ENCODE results near the gene MYO3B. TPM values are rescaled to one million over a fixed set of nuclear protein-coding genes. Genes with fewer than 3 reads are reported as not detected.

Gene MYO3B
- polyA plus RNA-seq, 3 donors = 6.5 to 7.7 (median 6.7) TPM

DNA sequence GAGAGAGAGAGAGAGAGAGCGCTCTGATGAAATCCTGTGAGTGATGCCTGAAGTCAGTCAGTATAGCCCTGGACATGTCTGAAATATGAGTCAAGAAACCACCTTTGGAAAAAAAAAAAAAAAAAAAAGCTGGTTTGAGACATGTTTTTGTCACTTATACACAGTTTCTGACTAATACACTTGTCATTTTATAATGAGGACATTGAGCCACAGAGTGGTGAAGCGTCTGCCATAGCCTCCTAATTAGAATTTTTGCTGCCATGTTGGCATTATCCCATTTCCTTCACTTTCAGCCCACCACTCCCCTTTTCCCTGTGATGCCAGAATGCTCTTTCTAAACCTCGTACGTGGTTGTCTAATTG, 15.7 kb upstream of the MYO3B start:
- DNase-seq = no peak

DNA sequence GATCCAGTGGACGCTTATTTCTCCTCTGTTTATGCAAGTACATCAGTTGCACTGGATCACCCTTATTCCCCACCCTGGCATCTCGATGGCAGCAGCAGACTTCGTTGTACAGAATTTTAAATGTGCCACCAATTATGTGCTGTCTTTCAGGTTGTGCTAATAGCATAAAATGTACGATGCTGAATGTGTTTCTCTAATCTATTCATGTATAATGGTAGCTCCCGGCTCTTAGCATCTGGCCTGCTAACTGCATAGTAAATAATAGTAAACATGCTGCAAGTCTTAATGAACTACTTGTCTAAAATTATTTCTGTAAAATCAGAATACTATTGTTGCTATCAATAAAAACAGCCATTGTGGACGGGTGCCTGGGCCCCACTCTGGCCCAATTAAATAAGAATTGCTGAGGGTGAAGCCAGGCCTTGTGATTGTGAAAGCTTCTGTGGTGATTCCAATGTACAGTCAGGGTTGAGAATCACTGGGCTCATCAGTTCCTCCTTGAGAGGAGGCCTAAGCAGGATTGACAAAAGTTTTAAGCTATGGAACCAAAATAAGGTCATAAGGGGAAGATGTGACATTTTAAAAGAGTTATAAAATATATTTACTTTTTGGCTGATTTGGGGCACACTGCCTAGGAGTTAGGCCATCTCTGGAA, 14.4 kb upstream of the MYO3B start:
- no peak for DNase-seq

DNA sequence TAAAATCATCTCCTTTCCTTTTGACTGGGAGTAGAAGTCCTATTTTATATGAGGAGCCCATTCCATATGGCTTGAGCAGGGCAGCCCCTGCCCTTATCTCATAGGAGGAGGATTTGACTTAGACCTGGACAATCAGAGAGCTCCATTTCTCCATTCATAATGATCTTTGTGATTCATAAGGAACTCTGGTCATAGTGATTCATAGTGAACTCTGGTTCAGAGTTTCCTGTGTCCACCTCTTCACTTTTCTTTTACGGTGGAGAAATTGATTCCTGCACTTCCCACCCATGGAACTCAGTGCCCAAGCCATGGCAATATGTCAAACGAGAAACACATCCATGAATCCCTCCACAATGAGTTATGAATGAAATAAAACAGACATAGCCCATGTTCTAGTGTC, 12.8 kb upstream of the MYO3B start:
- DNase-seq = no peak

DNA sequence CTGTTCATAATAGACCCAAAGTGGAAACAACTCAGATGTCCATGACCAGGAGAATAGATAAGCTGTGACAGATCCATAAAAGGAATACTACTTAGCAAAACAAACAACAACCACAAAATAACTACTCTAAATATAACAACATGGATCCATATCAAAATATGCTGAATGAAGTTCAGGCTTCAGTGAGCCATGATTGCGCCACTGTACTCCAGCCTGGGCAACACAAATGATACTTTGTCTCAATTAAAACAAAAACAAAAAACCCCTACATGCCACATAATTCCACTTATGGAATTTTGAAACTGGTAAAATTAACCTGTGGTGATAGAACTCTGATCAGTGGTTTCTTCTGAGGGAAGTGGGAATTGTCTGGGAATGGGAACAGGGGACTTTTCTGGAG, 11.2 kb upstream of the MYO3B start:
- no peak for DNase-seq

DNA sequence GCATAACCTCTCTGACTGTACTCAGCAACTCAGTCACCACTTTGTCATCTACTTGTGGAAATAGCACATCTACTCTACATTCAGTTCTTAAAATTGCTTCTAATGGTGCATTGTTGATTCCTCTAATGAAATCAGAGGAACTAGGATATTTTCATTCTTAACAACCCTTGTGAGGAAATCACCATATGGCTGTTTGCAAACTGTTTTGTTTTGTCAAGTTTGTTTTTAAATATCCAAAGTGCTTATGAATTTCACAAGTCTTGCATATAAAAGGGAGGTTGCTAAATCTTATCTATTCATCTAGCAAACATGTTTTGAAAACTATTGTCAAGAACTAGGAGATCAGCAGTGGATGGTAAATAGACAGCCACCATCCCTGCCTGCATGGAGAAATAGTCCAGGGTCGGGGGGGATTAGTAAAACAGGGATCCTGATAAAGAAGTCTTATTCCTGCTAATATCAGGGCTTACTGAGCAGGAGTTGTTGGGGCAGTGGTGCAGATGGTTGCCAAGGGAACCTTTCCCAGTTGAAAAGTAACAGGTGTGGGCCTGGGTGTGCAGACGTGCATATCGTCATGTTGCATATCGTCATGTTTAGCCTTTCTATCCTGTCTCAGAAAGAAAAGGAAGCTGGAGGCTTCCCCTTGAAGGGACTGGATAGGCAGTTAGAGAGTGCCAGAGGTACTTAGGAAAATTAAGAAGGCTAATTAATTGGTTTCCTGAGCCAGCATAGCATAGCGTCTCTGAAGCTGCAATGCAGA, 7.5 kb upstream of the MYO3B start:
- peak; percentile 80 for DNase-seq

DNA sequence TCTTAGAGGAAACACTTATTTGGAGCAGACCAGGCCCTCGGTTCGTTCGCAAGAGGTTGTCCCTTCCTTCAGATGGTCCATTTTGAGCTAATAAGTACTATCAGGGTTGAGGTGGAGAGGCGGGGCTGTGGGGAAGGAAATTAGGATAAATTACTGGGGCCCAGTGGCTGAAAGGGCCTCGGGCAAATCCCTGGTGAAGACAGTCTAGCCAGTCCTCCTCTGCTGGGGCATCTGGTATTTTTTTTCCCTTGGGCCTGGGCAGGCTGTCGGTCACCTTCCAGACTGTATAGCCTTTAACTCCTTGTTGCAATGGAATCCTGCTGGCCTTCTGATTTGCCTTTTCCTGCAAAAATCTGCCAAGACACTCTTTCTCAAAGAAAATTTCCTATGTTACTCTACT, 1.7 kb upstream of the MYO3B start:
- DNase-seq = no peak

DNA sequence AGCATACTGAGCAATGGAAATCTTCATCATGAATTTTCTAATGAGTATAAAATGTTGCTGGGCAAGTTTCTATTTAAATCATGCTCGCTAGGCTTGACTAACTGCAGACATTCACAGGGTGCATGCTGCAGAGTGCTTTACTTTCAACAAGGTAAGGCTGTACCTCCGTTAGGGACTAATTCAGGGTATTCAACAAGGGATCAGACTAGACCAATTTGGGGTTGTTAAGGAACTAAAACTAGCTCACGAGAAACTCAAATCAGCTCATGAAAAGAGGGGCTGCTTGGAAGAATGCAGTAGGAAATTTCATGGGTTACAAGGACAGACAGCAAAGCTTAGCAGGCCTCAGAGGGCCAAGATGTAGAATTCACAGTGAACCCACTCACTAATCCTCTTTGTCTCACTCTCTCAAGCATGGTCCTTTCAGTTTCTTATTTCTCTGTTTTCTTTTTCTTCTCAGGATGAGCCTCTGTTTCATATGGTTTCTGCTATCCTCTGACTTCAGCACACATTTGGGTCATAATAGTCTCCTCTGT, 2.2 kb downstream of the MYO3B start:
- DNase-seq = peak; percentile 35

DNA sequence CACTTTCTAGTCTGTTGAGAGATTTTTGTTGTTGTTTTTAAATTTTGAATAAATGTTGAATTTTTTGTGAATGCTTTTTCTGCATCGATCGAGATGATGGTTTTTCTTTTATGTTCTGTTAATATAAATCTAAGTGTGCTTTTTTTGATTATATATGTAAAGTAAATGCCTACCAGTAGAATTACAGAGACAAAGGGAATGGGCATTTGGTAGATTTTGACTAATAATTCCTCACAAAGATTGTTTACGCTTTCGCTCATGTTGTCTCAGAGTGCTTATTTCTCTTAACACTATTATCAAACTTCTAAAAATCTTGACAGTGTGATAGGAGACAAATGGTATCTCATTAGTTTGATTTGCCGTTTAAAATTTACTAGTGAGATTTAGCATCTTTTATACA, 3.7 kb downstream of the MYO3B start:
- DNase-seq = no peak

DNA sequence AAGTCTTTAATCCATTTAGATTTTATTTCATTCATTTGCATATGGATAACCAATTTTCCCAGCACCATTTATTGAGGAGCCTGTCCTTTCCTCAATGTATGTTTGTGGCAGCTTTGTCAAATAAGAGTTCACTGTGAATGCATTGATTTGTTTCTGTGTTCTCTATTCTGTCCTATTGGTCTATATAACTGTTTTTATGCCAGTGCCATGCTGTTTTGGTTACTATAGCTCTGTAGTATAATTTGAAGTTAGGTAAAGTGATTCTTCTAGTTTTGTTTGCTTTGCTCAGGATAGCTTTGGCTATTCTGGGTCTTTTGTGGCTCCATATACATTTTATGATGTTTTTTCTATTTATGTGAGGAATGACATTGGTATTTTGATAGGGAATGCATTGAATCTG, 7.4 kb downstream of the MYO3B start:
- no peak for DNase-seq

DNA sequence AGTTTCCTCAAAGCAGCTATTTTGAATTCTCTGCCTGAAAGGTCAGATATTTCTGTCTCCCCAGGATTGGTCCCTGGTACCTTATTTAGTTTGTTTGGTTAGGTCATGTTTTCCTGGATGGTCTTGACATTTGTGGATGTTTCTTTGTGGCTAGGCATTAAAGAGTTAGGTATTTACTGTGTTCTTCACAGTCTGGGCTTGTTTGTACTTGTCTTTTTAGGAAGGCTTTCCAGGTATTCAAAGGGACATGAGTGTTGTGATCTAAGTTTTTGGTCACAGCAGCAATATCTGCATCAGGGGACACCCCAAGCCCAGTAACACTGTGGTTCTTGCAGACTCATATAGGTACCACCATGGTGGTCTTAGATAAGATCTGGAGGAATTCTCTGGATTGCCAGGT, 11.8 kb downstream of the MYO3B start:
- DNase-seq = no peak

DNA sequence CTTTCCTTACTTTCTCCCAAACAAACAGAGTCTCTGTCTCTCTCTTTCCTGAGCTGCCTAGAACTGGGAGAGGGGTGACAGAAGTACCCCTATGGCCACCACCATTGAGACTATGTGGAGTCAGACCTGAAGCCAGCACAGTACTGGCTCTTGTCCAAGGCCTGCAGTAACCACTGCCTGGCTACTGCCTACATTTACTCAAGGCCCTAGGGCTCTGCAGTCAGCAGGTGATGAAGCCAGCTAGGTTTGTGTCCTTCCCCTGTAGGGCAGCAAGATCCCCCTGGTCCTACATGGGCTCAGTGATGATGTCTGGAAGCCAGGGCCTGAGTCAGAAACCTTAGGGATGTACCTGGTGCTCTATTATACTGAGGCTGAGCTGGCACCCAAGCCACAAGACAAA, 12.2 kb downstream of the MYO3B start:
- no peak for DNase-seq

DNA sequence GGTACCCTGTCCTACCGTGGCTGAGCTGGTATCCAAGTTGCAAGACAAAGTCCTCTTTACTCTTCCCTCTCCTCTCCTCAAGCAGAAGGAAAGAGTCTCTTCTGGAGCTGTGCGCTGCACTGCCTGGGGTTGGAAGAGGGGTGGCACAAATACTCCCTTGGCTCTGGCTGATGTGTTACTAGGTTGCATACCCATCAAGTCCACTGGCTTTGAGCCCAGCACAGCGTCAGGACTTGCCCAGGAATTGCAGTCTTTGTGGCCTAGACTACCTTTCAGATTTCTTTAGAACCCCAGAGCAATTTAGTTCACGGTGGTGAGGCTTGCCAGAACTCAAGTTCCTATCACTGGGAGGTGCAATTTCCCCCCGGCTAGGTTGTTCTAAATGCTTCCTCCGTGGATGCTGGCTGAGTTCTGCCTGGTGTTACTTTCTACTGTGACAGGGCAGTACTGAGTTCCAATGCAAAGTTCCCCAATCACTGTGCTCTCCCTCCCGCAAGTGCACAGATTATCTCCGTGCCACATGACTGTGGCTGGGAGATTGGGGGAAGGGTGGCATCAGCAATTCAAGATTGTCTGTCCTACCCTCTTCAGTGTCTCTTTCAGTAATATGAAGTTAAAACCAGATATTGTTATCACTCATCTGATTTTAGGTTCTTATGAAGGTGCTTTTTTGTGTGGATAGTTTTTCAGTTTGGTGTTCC, 13.4 kb downstream of the MYO3B start:
- no peak for DNase-seq

DNA sequence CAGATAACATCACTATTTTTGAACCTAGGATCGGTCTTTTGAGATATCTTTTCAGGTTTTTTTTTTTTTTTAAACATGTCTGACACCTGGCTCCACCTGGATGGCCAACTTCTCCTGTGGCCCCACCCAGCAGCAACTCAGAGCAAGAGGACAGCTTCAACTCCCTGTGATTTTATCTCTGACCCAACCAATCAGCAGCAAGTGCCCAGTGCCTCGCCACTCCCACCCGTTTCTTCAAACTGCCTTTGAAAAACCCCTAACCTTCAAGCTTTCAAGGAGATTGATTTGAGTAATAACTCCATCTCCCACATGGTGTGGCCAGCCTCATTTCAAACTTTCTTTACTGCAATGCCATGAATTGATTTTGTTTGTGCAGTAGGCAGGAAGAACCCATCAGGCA, 19.0 kb downstream of the MYO3B start:
- DNase-seq = no peak

DNA sequence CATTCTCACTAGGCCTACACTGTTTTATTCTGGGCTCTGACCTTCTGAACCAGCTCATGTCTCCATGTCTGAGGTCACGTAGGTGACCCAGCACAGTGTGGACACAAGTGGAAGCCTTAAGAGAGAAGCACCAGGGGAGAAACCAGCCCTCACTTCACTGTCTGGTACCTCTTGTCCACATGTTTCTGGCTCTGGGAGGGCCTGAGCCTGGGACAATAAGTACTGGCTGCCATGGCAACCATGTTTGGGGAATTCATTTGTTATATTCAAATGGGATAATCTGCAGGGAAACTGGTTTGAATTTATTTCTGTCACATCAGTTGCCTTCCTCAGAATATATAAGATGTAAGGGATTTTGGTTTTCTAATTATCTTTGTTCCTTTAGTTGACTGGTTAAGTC, 23.3 kb downstream of the MYO3B start:
- DNase-seq = no peak

DNA sequence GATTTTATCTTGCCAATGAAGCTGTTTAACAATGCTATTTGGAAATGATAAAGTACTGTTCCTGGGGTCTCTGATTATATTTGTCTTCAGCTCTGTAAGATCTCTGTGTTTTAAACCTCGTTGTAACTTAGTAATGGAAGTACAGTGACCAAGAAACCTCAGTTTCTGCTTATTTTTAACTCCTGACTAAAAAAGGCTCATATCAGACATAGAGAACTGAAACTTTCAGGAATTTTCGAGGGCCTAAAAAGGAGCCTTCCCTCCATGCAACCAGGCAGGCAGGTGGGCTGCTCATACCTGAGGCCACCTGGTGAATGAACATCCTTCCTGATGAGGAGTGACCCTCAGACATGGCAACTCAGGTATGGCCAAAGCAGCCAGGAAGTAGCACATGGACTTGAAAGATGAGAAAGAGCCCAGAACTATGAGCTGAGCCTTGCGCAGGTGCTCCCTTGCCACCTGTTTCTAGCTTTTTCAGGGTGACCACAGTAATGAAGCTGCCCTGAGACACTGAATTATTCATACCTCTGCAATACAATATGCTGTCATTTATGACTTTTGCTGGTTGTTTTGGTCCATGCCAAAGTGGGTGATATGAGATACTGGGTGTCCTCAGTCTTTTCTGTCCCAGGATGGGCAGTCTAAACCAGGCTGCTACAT, 23.9 kb downstream of the MYO3B start:
- no peak for DNase-seq

DNA sequence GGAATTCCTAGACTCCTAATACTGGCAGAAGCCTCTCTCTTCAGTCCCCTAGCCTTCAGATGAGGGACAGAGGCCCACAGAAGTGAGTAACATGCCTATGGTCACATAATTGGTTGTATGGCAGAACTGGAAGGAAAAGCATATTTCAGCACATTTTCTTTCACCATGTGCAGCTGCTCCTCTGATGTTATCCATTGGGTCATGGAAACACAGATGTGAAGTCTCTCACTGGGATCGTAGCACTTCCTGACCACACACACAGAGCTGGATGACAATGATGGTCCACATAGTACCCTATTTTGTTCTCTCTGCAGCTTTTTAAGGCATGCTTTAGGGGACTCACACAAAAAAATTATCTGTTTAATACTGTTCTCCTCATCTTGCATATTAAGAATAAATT, 24.5 kb downstream of the MYO3B start:
- DNase-seq = peak; percentile 53

DNA sequence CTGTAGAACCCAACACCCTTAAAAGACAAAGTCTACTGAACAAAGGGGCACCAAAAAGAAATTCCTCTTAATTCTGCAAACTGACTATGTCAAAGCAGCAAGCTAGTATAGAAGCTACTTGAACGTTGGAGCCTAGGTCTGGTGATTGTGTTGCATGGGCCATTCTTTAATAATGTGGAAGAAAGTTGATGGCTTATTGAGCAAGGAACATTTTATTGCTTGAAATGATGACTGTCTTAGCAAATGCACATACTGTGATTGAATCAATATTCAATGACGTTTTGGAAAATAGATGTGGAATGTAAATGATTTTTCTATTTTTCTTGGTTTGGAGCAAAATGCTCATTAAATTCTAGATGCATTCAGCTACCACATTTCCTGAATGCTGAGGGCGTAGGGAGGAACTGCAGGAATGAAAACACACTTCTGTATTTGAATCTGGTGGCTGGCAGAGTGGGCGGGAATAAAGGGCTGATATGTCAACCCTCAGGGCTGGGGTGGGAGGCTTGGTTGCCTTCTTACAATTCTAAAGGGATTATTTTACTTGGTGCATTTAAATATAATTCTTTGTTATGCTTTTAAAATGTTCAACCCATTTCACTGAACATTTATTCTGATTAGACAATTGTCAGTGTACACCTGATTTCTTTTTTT, 26.5 kb downstream of the MYO3B start:
- no peak for DNase-seq

DNA sequence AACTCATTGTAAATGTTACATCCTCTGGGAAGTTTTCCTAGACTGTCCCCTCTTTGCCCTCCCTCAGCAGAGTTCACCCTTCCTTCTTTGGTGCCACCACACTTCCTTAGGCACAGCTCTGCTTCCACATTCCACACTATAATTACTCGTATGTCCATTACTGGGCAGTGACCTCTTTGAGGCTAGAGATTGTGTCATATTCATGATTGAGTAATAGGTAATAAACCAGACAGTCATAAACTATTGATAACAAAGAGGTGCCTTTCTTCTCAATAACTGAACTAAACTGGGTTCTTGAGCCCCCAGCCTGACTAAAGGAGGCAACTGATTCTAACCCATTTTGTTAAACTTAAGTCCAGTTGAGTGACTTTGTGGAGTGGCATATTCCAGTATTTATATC, 28.3 kb downstream of the MYO3B start:
- no peak for DNase-seq

DNA sequence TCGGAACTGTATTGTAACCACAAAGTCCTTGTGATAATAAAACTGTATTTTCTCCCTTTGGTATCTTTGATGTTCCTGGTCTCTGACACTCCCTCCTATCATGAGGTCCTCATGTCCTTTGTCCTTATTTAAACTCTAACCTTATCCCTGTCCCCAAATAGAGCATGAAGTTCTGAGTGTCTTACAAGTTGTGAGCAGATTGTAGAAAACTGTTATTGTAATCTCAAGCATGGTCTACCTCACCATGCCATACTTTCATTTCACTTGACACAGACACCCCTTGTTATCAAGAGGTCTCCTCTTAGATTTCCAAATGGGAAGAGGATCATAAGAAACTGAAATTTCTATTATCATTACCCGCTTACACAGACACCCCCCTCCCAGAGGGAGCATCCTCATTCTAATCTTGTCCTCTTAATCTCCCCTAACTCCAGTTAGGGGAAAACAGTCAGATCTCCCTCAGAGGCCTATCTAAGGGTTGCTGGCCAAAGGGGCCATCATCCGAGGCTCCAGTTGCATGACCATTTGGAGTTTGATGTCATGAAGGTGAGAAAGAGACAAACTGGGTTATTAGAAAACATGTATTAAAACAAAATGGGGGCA, 29.0 kb downstream of the MYO3B start:
- DNase-seq = no peak

DNA sequence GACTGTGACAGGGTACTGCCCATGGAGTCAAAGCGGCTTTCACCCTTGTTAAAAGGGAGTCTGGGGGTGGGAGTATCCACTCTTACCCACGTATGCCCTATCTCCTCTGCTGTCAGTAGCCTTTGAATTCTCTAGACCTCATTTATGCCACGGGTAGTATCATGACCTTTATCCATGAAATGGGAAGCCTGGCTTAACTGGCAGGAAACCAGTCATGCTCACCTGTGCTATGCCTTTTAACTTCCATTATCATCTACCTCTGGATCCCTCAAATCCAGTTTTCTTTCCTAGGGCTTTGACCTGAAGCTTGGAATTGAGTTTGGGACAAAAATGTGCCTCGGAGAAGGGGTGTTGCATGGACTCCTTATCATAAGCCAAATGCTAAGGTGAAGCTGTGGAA, 30.0 kb downstream of the MYO3B start:
- no peak for DNase-seq

DNA sequence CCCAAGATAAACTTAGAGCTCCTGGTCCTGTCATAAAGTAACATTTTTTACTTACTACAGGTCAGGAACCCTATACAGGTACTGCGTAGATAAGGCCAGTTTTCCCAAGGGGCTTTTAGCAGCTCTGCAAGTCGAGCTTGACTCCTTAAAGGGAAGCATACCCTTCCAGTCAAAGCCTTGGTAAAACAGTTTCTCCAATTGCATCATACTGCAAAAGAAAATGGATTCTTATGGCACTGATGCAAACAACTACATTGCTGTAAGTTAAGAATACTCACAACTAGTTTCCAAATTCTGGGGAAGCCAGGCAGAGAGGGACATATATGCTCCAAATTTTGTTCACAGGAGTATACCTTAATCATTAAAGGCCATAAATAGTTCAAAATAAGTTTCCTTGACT, 31.0 kb downstream of the MYO3B start:
- no peak for DNase-seq
